ENCODE data around the gene PPP2R3A. TPM values are rescaled to one million over a fixed set of nuclear protein-coding genes. Genes with fewer than 3 reads are reported as not detected.

PPP2R3A gene
- total and polyA plus RNA-seq, 2 donors (not counting 3 experiments of a cell fraction or from before 2014, with no cell fraction given) = 3.3 to 14.6 TPM

DNA sequence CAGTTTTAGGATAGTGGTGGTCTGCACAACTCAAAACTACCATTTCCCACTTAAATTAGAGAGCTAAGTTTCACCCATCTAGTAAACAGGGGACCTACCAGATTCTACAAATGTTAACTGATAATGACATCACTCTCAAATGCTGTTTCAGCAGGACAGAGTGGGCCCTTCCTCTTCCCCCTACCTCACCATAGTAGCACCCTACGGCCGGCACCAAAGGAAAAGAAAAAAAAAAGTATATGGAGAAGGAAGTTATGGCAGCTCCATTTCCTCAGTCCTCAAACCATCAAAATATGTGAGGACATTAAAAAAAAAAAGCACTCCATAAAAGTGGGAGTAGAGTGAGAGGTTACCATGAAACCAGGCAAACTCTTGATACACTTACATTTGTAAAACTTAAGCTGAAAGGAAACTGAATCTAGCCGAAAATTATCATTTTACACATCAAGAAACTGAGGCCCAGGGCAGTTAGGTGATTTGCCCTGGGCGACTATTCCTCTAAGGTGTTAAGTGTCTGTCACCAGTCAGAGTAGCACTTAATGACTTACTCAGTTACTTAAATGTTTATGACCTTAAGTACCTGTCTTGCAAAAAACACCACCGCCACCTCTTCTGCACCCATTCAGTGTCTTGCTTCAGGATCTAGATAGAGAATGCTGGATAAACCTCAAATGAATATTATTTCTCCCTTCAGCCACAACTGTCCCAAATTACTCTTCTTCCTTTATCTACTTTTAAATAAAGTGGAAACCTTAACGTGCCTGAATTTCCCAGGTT lies 227.9 kb downstream of the PPP2R3A start:
- intact Hi-C loops (cut with micrococcal nuclease) = loop anchor here (5.0 to 10.0 kb wide), 2 partner anchors 101 to 821 kb away; no protein-coding TSS in a partner anchor
- ChIA-PET CTCF (interaction anchor here (0.8 to 3.4 kb wide), 5 partner anchors 17 to 593 kb away, joined by 3 to 16 read pairs (median 3); partner anchors contain the start of gene STAG1), POLR2A (interaction anchor here (0.6 to 0.7 kb wide), 2 partner anchors 444 to 1827 kb away, joined by 4 to 5 read pairs; no protein-coding TSS in a partner anchor)
- Histone ChIP-seq H3K79me2 (ENCODE audit: control insufficient read depth, insufficient read depth, low read length) (peaks cover 72% of the 10 kb centered on the region), H3K9me1 (replicated peaks; ENCODE audit: control insufficient read depth, extremely low read depth, insufficient read depth, low read length) (no peaks in the 10 kb centered on the region), H3K9ac (replicated peaks; ENCODE audit: extremely low read depth, insufficient read depth, low read length) (peak overlapping the region; percentile 92), H3K9me3 (replicated peaks; ENCODE audit: control insufficient read depth, insufficient read depth, low read length) (no peaks in the 10 kb centered on the region), H3K4me2 (ENCODE audit: insufficient read depth, low read length) (peak overlapping the region; percentile 88), H3K27ac (ENCODE audit: insufficient read depth, low read depth, low read length) (no peak overlapping the region), H4K20me1 (replicated peaks; ENCODE audit: control insufficient read depth, extremely low read depth, insufficient read depth, low read length) (peaks cover 19% of the 10 kb centered on the region), H3K4me3 (replicated peaks in 1 of 3; ENCODE audit: insufficient read depth in 1 of 3, low read depth in 1 of 3, low read length in 3 of 3) (peak overlapping the region; percentile 76 to 94 (median 86)), H3K36me3 (ENCODE audit: control insufficient read depth in 2 of 2, extremely low read depth in 1 of 2, insufficient read depth in 2 of 2, low read length in 2 of 2) (no peaks in the 10 kb centered on the region), H2AFZ (ENCODE audit: low read depth, low read length) (no peak overlapping the region), H3K4me1 (ENCODE audit: control insufficient read depth, extremely low read depth, insufficient read depth, low read length) (peaks cover 14% of the 10 kb centered on the region), H3K27me3 (ENCODE audit: control insufficient read depth in 2 of 2, insufficient read depth in 2 of 2, low read length in 2 of 2) (no peaks in the 10 kb centered on the region)
- FAIRE-seq (no peak), DNase-seq (ENCODE audit: low read depth, low spot score) (peak; percentile 48)
- TF ChIP-seq MAX (IDR thresholded peaks at IDR 0.05; ENCODE audit: insufficient read depth, insufficient read length) = no peak
- no peak for TF ChIP-seq POLR2AphosphoS5 (IDR thresholded peaks at IDR 0.05; ENCODE audit: insufficient read depth, low read depth, low read length)
- no peak for TF ChIP-seq JUN (IDR thresholded peaks at IDR 0.05; ENCODE audit: borderline replicate concordance, insufficient read depth, insufficient read length, low read depth)
- no peak for TF ChIP-seq GATA2 (IDR thresholded peaks at IDR 0.05; ENCODE audit: insufficient read depth, insufficient read length, low read depth, low read length)
- no peak for TF ChIP-seq FOS (IDR thresholded peaks at IDR 0.05; ENCODE audit: borderline replicate concordance, insufficient read depth, low read length)
- no peak for TF ChIP-seq POLR2A (IDR thresholded peaks at IDR 0.05; ENCODE audit: low read depth, low read length)
- TF ChIP-seq EZH2 (IDR thresholded peaks at IDR 0.05; ENCODE audit: borderline replicate concordance, low read depth, low read length, severe bottlenecking) = no peak
- TF ChIP-seq MYC (IDR thresholded peaks at IDR 0.05; ENCODE audit: low read depth, low read length) = no peak
- no peak for TF ChIP-seq CTCF (IDR thresholded peaks at IDR 0.05; ENCODE audit: extremely low read depth in 1 of 2, insufficient read depth in 1 of 2, low read depth in 1 of 2, low read length in 2 of 2)
- BruUV-seq (replicated peaks) = no TSS peak
- dilution Hi-C loops (cut with MboI; ENCODE audit: extremely low pct_ligation_motif_present, low sequenced_read_pairs) = no loop called here

Data from endothelial cell of umbilical vein (primary cell).